Head of caudate nucleus (tissue), 42 donors: ENCODE results near the gene FAP.

Experiments used
- DNase-seq, 42 donors: peaks; one replicate each; pipeline versions ENCODE4 v3.0.0 to v3.0.0-alpha.2; 2020 to 2021; ENCODE audit warnings: mixed read lengths in 7 of 42
- intact Hi-C: fragments of 100-400 bp; cut with DNase I; formaldehyde crosslinking; loops from one replicate; pipeline ENCODE4 v1.15.0; 2022

Gene FAP

GRCh38 chr2:162244541-162245031 is 1.3 kb upstream of the FAP start:
- no peak for DNase-seq
- intact Hi-C loops: no loop called here

- DNase-seq: no peak
- intact Hi-C loops: no loop called here
Observed at GRCh38 chr2:162243715-162244114, 470 bp upstream of the FAP start.

GRCh38 chr2:162242586-162243280 is 512 bp downstream of the FAP start:
- no peak for DNase-seq
- intact Hi-C loops: no loop called here

GRCh38 chr2:162241571-162241970 is 1.7 kb downstream of the FAP start:
- intact Hi-C loops: no loop called here

GRCh38 chr2:162234620-162235462 is 8.4 kb downstream of the FAP start:
- DNase-seq: no peak
- intact Hi-C loops: no loop called here

More at GRCh38 chr2:162241571-162241970, 1.7 kb downstream of the FAP start:
- DNase-seq: no peak

- no peak for DNase-seq
- intact Hi-C loops: no loop called here
Observed at GRCh38 chr2:162233197-162233596, 10.0 kb downstream of the FAP start.

- intact Hi-C loops: no loop called here
- DNase-seq: no peak
Observed at GRCh38 chr2:162232671-162233070, 10.6 kb downstream of the FAP start.

GRCh38 chr2:162232027-162232426 is 11.2 kb downstream of the FAP start:
- intact Hi-C loops: no loop called here

GRCh38 chr2:162230761-162231160 is 12.5 kb downstream of the FAP start:
- DNase-seq: no peak
- intact Hi-C loops: no loop called here

More at GRCh38 chr2:162232027-162232426, 11.2 kb downstream of the FAP start:
- no peak for DNase-seq

GRCh38 chr2:162226836-162227235 is 16.4 kb downstream of the FAP start:
- intact Hi-C loops: no loop called here
- no peak for DNase-seq

GRCh38 chr2:162221064-162221463 is 22.2 kb downstream of the FAP start:
- intact Hi-C loops: loop anchor here (5.0 kb wide), 1 partner anchor 76 kb away; no protein-coding TSS in a partner anchor
- peak in 41 of 42 donors; percentile 24 to 88 (median 69) for DNase-seq

- intact Hi-C loops: loop anchor here (5.0 kb wide), 1 partner anchor 77 kb away; no protein-coding TSS in a partner anchor
- no peak for DNase-seq
Observed at GRCh38 chr2:162220368-162220767, 22.9 kb downstream of the FAP start.

GRCh38 chr2:162219426-162219825 is 23.8 kb downstream of the FAP start:
- DNase-seq: no peak
- intact Hi-C loops: no loop called here

GRCh38 chr2:162217598-162217997 is 25.6 kb downstream of the FAP start:
- intact Hi-C loops: no loop called here
- no peak for DNase-seq

GRCh38 chr2:162215162-162215561 is 28.1 kb downstream of the FAP start:
- intact Hi-C loops: no loop called here
- DNase-seq: no peak

- no peak for DNase-seq
- intact Hi-C loops: no loop called here
Observed at GRCh38 chr2:162212366-162212765, 30.9 kb downstream of the FAP start.

GRCh38 chr2:162211732-162212131 is 31.5 kb downstream of the FAP start:
- intact Hi-C loops: no loop called here
- no peak for DNase-seq

- intact Hi-C loops: no loop called here
Observed at GRCh38 chr2:162210385-162210784, 32.9 kb downstream of the FAP start.

GRCh38 chr2:162202203-162202602 is 41.0 kb downstream of the FAP start:
- intact Hi-C loops: no loop called here
- no peak for DNase-seq

More at GRCh38 chr2:162210385-162210784, 32.9 kb downstream of the FAP start:
- DNase-seq: no peak

GRCh38 chr2:162200636-162201035 is 42.6 kb downstream of the FAP start:
- intact Hi-C loops: no loop called here
- no peak for DNase-seq
